ENCODE measurements around the gene RGS8.

GRCh38 chr1:182686446-182686845 is 2.1 kb upstream of the RGS8 start:
- TF ChIP-seq EZH2 (IDR thresholded peaks at IDR 0.05; ENCODE audit: insufficient read depth, poor library complexity, severe bottlenecking): no peak
- TF ChIP-seq EZH2phosphoT487 (IDR thresholded peaks at IDR 0.05; ENCODE audit: insufficient read depth, low read depth): no peak
